K562 (cell line): ENCODE measurements around the gene PTPRF. TPM values are rescaled to one million over a fixed set of nuclear protein-coding genes. Genes with fewer than 3 reads are reported as not detected.

Experiments
- ATAC-seq: fragments of 200-7000 bp; cut with Tn5 transposase; 3 replicates; pipeline ENCODE4 v1.9.1; 2020; ENCODE audit warnings: moderate library complexity
- BruUV-seq: library from RNA; stranded (reverse); fragments of 400-500 nt; replicated peaks from 2 replicates; lab custom pipeline; 2021; lab: Mats Ljungman, UMichigan
- CTCF ChIA-PET: fragments of 300-600 bp; formaldehyde crosslinking; extraction: SDS; loops from one replicate; lab custom pipeline; 2021; ENCODE audit warnings: low intra/inter-chr PET ratio; lab: Yijun Ruan, JAX
- POLR2A ChIA-PET: fragments of 300-600, 350-650 bp; sonication (Branson Sonifier 250); formaldehyde crosslinking; extraction: SDS; loops from one replicate; lab custom pipeline; 2021; ENCODE audit warnings: antibody characterized with exemption, inconsistent platforms; lab: Yijun Ruan, JAX
- DNase-seq, 4 experiments: peaks; one replicate each; pipeline versions ENCODE4 v3.0.0 to v3.0.0-alpha.2; 2011 to 2018; ENCODE audit warnings: low spot score in 3 of 4, mixed read lengths in 3 of 4; ENCODE audit errors: extremely low read depth in 1 of 4
- FAIRE-seq: peaks from 2 replicates; lab custom pipeline; 2011; peaks lifted over from hg19 to GRCh38; lab: Jason Lieb, UNC
- H2AFZ ChIP-seq: 2 replicates; pipeline ENCODE4 v1.6.0; 2011; ENCODE audit warnings: low read depth, low read length, control low read depth, inconsistent platforms
- H3K27ac ChIP-seq: fragments of 200-600 bp; 3 replicates; pipeline ENCODE4 v1.8.0; 2011; ENCODE audit warnings: low read depth, mild to moderate bottlenecking, control low read depth, inconsistent platforms, low read length, moderate library complexity, mixed read lengths; ENCODE audit errors: extremely low read depth
- H3K27me3 ChIP-seq, 2 experiments: fragments of 300-600 bp in 1 of 2; 2 replicates in 1 of 2; 3 replicates in 1 of 2; pipeline versions ENCODE4 v1.6.0 to v1.8.0; 2011; ENCODE audit warnings: inconsistent platforms in 2 of 2, low read length in 2 of 2, mild to moderate bottlenecking in 1 of 2, mixed read lengths in 1 of 2, moderate library complexity in 1 of 2; ENCODE audit not compliant: control insufficient read depth in 2 of 2, insufficient read depth in 2 of 2
- H3K36me3 ChIP-seq: fragments of 300-600 bp; 3 replicates; pipeline ENCODE4 v1.8.0; 2011; ENCODE audit warnings: mild to moderate bottlenecking, low read length, inconsistent platforms; ENCODE audit not compliant: control insufficient read depth, insufficient read depth
- H3K4me1 ChIP-seq, 2 experiments: fragments of 200-600 bp in 1 of 2; replicated peaks in 1 of 2; 2 replicates in 1 of 2; 3 replicates in 1 of 2; pipeline versions ENCODE4 v1.5.1 to v1.8.0; 2011; ENCODE audit warnings: inconsistent platforms in 2 of 2, low read length in 2 of 2, mild to moderate bottlenecking in 1 of 2, mixed read lengths in 1 of 2, moderate library complexity in 1 of 2; ENCODE audit not compliant: control insufficient read depth in 2 of 2, insufficient read depth in 2 of 2
- H3K4me2 ChIP-seq: 2 replicates; pipeline ENCODE4 v1.6.1; 2011; ENCODE audit warnings: low read length, control low read depth, inconsistent platforms, mixed read lengths; ENCODE audit not compliant: insufficient read depth
- H3K4me3 ChIP-seq: fragments of 200-600 bp; sonication (generic), shearing (Covaris generic); 2 replicates; pipeline ENCODE4 v1.5.1; 2016; ENCODE audit warnings: control low read depth, inconsistent platforms
- H3K79me2 ChIP-seq: fragments of 200-600 bp; 3 replicates; pipeline ENCODE4 v1.8.0; 2011; ENCODE audit warnings: low read length, inconsistent platforms; ENCODE audit not compliant: control insufficient read depth, insufficient read depth
- H3K9ac ChIP-seq, 2 experiments: 2 replicates each; pipeline versions ENCODE4 v1.6.0 to v1.6.1; 2011; ENCODE audit warnings: low read depth in 2 of 2, low read length in 2 of 2, control low read depth in 1 of 2, inconsistent platforms in 1 of 2, mild to moderate bottlenecking in 1 of 2, mixed read lengths in 1 of 2; ENCODE audit not compliant: insufficient read depth in 1 of 2
- H3K9me1 ChIP-seq: one replicate; pipeline ENCODE4 v1.6.0; 2011; ENCODE audit warnings: inconsistent platforms, mild to moderate bottlenecking, low read length, moderate library complexity; ENCODE audit not compliant: control insufficient read depth, insufficient read depth
- H3K9me3 ChIP-seq: replicated peaks from 2 replicates; pipeline ENCODE4 v1.5.1; 2011; ENCODE audit warnings: low read depth, low read length, inconsistent platforms; ENCODE audit not compliant: control insufficient read depth, insufficient read depth
- H4K20me1 ChIP-seq: replicated peaks from 2 replicates; pipeline ENCODE4 v1.6.1; 2011; ENCODE audit warnings: low read length, inconsistent platforms, mixed read lengths; ENCODE audit not compliant: control insufficient read depth, insufficient read depth
- BDP1 ChIP-seq: IDR thresholded peaks from 3 replicates; pipeline ENCODE4 v1.6.1; 2011; ENCODE audit not compliant: insufficient read length, insufficient read depth
- HMBOX1 ChIP-seq: sonication (generic); IDR thresholded peaks from 2 replicates; pipeline ENCODE4 v1.6.1; 2016
- KLF10 ChIP-seq: fragments of 250-450 bp; sonication (Bioruptor Pico); IDR thresholded peaks from 2 replicates; pipeline ENCODE4 v1.6.1; 2021; ENCODE audit warnings: matching md5 sums
- MNT ChIP-seq, 2 experiments: fragments of 450-650 bp; conservative IDR thresholded peaks; 2 replicates each; pipeline ENCODE4 v1.6.1; 2017; ENCODE audit warnings: mild to moderate bottlenecking in 2 of 2, moderate library complexity in 2 of 2
- WGBS: fragments of 100-300 bp; shearing (Covaris generic); methylation state at CpG from one replicate; pipeline ENCODE4 v1.1.6; 2016; ENCODE audit warnings: low coverage, mixed read lengths; ENCODE audit not compliant: insufficient coverage; ENCODE audit errors: missing lambda C conversion rate; 5-methylcytosine and 5-hydroxymethylcytosine counted together
- in situ Hi-C: fragments of 300-500 bp; cut with MboI; formaldehyde crosslinking; loops from 4 replicates; pipeline ENCODE4 v1.15.0; 2018; ENCODE audit warnings: inconsistent platforms, mixed read lengths
- intact Hi-C: fragments of 100-400 bp; cut with micrococcal nuclease; formaldehyde crosslinking; loops from 2 replicates; pipeline ENCODE4 v1.14.2; 2022
- polyA plus RNA-seq, 8 experiments: library from polyadenylated mRNA; depleted of rRNA in 4 of 8; stranded (reverse) in 5 of 8; unstranded in 3 of 8; fragments of >200 nt; fragmentation: Nextera tagmentation in 2 of 8; fragmentation: Illumina TruSeq in 1 of 8; extraction: Ambion mirVana in 2 of 8; extraction: Trizol in 1 of 8; gene quantifications; 2 replicates each; pipeline versions ENCODE4 v1.2.1 to v1.2.3, GENCODE V29; 2011 to 2014; ENCODE audit warnings: inconsistent platforms in 1 of 8, missing spikeins in 1 of 8
- total RNA-seq, 7 experiments: library from RNA; depleted of rRNA in 6 of 7; stranded (reverse); fragments of >200 nt in 6 of 7; fragmentation: Illumina TruSeq in 2 of 7; extraction: Trizol in 2 of 7; gene quantifications; 2 replicates each; pipeline versions ENCODE4 v1.2.1 to v1.2.3, GENCODE V29; 2011 to 2021; ENCODE audit warnings: low replicate concordance in 1 of 7
- TF ChIP-seq, protein P1 (sequence below): fragments of 250-450 bp; sonication (Bioruptor Pico); IDR thresholded peaks from 2 replicates; pipeline ENCODE4 v1.6.1; 2021; ENCODE audit warnings: mild to moderate bottlenecking
- TF ChIP-seq, protein P2 (sequence below): fragments of 250-450 bp; sonication (Bioruptor Pico); IDR thresholded peaks from 2 replicates; pipeline ENCODE4 v1.4.0; 2020; ENCODE audit warnings: mild to moderate bottlenecking, moderate library complexity, borderline replicate concordance
- TF ChIP-seq, protein P3 (sequence below): fragments of 450-650 bp; conservative IDR thresholded peaks from 2 replicates; pipeline ENCODE4 v1.6.1; 2016; ENCODE audit warnings: missing genetic modification characterization, low read depth, mild to moderate bottlenecking, missing compliant biosample characterization, moderate library complexity

Gene PTPRF
- total and polyA plus RNA-seq, 9 of the 15 experiments (the other 6 are each of a cell fraction or from before 2014, with no cell fraction given) = 0.13 to 4.3 (median 1.1) TPM

GRCh38 chr1:43625063-43625780, 94.5 kb downstream of the PTPRF start:
- Histone ChIP-seq H3K9me1 (no peaks in the 10 kb centered on the region), H2AFZ (no peak overlapping the region), H3K4me3 (no peak overlapping the region), H3K4me2 (no peak overlapping the region), H3K27ac (no peak overlapping the region), H3K9ac (peak overlapping the region in 1 of 2 experiments; percentile 10; a peak in 1 of 4 replicates), H3K36me3 (no peaks in the 10 kb centered on the region), H3K9me3 (no peaks in the 10 kb centered on the region), H3K79me2 (no peaks in the 10 kb centered on the region), H3K4me1 (peaks cover 0 to 10% of the 10 kb centered on the region in 2 experiments; a peak in 3 of 5 replicates), H3K27me3 (peaks cover 43 to 78% of the 10 kb centered on the region in 2 experiments; a peak in 4 of 5 replicates), H4K20me1 (no peaks in the 10 kb centered on the region; the same call in 1 of the 2 replicates)
- in situ Hi-C loops = no loop called here
- WGBS = 4% methylated on average over 16 of the region's 16 CpGs
- FAIRE-seq = no peak
- intact Hi-C loops = no loop called here
- ChIA-PET CTCF (no interaction called here), POLR2A (interaction anchor here (0.6 to 1.2 kb wide), 3 partner anchors 11 to 347 kb away, joined by 3 to 4 read pairs (median 3); no protein-coding TSS in a partner anchor)
- BruUV-seq = no TSS peak
- no peak; the same call in 2 of the 3 replicates for ATAC-seq
- DNase-seq = no peak
- TF ChIP-seq, protein P1, sequence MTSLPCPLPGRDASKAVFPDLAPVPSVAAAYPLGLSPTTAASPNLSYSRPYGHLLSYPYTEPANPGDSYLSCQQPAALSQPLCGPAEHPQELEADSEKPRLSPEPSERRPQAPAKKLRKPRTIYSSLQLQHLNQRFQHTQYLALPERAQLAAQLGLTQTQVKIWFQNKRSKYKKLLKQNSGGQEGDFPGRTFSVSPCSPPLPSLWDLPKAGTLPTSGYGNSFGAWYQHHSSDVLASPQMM (CRISPR knock-in tag) = no peak
- TF ChIP-seq BDP1 (no peak), MNT (conservative IDR thresholded peaks at IDR 0.05) (no peak), KLF10 (CRISPR knock-in tag) (no peak), HMBOX1 (no peak)
- TF ChIP-seq, protein P2, sequence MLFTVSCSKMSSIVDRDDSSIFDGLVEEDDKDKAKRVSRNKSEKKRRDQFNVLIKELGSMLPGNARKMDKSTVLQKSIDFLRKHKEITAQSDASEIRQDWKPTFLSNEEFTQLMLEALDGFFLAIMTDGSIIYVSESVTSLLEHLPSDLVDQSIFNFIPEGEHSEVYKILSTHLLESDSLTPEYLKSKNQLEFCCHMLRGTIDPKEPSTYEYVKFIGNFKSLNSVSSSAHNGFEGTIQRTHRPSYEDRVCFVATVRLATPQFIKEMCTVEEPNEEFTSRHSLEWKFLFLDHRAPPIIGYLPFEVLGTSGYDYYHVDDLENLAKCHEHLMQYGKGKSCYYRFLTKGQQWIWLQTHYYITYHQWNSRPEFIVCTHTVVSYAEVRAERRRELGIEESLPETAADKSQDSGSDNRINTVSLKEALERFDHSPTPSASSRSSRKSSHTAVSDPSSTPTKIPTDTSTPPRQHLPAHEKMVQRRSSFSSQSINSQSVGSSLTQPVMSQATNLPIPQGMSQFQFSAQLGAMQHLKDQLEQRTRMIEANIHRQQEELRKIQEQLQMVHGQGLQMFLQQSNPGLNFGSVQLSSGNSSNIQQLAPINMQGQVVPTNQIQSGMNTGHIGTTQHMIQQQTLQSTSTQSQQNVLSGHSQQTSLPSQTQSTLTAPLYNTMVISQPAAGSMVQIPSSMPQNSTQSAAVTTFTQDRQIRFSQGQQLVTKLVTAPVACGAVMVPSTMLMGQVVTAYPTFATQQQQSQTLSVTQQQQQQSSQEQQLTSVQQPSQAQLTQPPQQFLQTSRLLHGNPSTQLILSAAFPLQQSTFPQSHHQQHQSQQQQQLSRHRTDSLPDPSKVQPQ (CRISPR knock-in tag) = no peak
- TF ChIP-seq, protein P3, sequence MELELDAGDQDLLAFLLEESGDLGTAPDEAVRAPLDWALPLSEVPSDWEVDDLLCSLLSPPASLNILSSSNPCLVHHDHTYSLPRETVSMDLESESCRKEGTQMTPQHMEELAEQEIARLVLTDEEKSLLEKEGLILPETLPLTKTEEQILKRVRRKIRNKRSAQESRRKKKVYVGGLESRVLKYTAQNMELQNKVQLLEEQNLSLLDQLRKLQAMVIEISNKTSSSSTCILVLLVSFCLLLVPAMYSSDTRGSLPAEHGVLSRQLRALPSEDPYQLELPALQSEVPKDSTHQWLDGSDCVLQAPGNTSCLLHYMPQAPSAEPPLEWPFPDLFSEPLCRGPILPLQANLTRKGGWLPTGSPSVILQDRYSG (tag) = no peak
